ENCODE measurements around the gene PDE4A.
"Not testable (repeated sequence)": the region's sequence is repeated elsewhere in the genome, so short reads cannot be mapped to it uniquely, and the experiment has no call there.

Gene PDE4A

DNA sequence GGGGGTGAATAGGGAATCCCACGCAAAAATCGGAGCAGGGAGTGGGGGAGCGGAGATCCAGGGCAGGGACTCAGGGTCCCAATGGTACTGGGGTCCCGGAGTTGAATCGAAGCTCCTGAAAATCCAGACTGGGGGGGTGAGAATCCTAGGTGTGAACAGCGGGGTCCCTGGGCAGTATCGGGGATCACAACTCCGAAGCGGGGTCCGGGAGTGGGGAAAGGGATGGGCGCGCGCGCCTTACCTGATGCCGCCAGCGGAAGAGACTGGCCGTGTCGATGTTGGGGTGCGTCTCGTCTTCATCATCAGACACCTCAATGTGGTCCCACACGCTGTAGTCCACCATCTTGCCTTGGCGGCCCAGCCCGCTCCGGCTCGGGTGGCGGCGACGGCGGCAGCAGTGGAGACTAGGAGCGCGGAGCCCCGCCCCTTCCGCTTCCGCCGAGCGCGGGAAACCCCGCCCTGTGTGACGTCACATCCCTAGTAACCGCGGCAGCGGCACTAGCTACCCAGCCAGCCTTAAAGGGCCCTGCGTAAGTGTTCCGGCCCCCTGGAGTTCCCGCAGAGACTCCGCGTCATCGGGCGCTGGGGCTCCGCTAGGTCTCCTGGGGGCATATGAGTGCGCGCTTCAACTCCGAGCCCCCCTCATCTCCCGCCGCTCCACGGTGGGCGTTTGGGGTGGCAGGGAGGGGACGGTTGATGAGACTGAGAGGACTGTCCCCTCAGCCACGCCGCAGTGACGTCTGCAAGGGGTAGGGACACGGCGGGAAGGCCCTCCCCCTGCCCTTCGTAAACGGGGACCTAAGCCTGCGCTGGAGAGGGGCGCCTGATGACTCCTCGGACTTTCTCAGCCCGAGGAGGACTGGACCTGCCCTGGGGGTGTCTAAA lies 17.0 kb upstream of the PDE4A start, which contains the start of gene CDC37:
TSS of gene CDC37 (minus strand) at position 406 of the 885 bp plus-strand sequence. CDS start at position 343, 63 bp downstream.
- in situ Hi-C loops (cut with HindIII; ENCODE audit: low sequenced_read_pairs), result no loop called here

DNA sequence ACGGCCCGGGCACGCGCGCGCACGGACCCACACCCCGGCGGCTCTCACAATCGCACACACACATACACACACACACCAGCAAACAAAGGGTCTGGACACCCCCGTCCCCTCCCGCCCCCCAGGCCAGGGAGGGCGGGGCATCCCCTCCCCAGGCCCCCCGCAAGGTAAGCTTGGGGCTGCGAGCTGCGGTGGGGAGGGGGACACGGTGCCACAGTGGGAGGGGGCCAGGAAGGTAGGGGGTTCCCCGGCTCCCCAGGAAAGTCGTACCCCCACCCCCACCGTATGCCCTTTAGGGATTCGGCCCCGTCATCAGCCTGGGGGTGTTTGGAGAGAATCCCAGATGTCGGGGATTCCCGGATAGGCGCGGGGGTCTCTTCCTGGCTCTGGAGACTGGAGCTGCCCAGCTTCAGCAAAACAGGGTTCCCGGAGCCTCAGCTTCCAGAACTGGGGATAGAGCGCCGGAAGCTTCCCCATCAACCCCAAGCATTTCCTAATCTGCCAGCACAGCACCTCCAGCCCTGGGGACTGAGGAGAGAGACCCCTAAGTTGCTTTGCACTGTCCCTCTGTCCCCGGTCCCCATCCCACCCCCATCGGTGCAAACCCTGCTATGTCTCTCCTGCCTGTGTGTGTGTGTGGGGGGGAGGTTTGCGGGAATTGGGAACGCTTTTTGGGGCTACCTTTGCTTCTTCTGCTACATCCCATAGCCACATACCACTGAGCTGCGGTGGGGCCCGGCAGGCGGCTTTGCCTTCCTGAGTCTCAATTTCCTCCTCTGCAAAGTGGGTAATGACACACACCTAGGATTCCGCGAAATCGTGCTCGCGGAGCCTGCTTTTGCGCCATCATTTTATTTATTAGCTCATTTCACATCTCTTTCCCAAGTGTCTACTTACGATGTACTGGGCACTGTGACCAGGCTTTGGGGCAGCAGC lies 15.2 kb upstream of the PDE4A start:
- in situ Hi-C loops (cut with HindIII; ENCODE audit: low sequenced_read_pairs), result no loop called here

DNA sequence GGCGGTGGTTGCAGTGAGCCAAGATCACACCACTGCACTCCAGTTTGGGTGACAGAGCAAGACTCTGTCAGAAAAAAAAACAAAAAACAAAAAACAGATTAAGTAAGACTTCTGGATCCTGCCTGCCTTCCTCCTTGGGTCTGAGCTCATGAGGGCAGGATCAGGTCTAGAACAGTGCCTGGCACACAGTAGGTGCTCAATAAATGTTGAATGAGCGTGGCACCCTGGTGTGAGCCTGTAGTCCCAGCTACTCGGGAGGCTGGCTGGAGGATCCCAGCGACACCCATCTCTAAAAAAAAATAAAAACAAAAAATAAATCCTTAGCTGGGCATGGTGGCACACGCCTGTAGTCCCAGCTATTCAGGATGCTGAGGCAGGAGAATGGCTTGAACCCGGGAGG lies 14.1 kb upstream of the PDE4A start:
- in situ Hi-C loops (cut with HindIII; ENCODE audit: low sequenced_read_pairs), result no loop called here

GRCh38 chr19:10407096-10407495 lies 13.2 kb upstream of the PDE4A start:
- in situ Hi-C loops (cut with HindIII; ENCODE audit: low sequenced_read_pairs), result no loop called here

GRCh38 chr19:10408511-10409283 lies 11.6 kb upstream of the PDE4A start:
- in situ Hi-C loops (cut with HindIII; ENCODE audit: low sequenced_read_pairs), result no loop called here

GRCh38 chr19:10411224-10411623 lies 9.1 kb upstream of the PDE4A start:
- in situ Hi-C loops (cut with HindIII; ENCODE audit: low sequenced_read_pairs), result not testable (repeated sequence)

DNA sequence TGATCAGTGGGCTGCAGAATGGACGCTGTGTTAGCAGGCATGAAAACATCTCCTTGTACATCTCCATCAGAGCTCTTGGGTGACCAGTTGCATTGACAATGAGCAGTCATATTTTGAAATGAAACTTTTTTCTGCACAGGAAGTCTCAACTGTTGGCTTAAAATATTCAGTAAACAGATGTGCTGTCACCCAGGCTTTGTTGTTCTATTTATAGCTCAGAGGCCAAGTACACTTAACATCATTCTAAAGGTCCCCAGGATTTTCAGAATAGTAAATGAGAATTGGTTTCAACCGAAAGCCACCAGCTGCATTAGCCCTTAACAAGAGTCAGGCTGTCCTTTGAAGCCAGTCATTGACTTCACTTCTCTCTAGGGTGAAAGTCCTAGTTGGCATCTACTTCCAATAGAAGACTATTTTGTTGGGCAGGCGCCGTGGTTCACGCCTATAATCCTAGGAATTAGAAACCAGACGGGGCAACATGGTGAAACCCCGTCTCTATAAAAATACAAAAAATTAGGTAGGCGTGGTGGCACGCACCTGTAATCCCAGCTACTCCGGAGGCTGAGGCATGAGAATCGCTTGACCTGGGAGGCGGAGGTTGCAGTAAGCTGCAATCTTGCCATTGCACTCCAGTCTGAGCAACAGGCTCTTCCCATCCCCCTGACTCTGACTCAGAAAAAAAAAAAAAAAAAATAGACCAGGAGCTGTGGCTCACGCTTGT lies 7.9 kb upstream of the PDE4A start:
- in situ Hi-C loops (cut with HindIII; ENCODE audit: low sequenced_read_pairs), result no loop called here

GRCh38 chr19:10416083-10416379 lies 4.3 kb upstream of the PDE4A start:
- in situ Hi-C loops (cut with HindIII; ENCODE audit: low sequenced_read_pairs), result no loop called here

DNA sequence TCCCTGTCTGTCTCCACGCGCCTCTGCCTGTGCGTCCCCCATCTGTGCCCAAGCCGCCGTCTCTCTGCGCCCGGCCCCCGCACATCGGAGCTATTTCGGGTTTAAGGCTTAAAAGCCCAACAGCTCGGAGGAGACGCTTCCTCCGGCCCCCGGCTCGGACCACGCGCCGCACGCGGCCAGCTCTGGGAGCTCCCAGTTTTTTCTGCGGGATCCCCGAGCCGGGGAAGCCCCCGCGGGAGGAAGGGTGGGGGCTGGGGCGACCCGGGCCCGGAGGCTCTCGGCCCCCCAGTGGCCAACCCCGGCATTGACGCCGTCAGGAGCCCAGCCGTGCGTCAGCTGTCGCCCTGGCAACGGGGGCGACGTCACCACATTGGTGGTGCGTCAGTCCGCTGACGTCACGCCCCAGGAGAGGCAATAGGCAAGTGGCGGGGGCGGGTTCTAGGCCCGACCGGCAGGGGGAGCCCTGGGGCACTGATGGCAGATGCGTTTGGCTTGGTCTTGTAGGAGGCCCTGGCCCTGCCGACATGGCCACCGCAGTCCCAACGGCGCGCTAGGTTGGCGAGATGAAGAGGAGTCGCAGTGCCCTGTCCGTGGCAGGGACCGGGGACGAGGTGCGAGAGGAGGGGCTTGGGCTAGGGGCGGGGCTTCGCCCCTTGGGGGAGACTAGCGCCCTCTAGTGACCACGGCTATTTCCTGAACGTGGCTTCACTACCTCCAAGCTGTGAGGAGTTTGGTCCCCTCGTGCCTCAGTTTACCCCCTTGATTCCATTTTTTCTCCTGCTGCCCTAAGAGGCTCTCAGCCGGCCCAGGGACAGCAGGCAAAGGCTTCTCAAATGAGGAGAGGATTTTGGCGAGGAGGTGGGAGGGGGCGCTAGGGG lies 3.7 kb upstream of the PDE4A start:
- in situ Hi-C loops (cut with HindIII; ENCODE audit: low sequenced_read_pairs), result no loop called here

GRCh38 chr19:10417541-10418234 lies 2.6 kb upstream of the PDE4A start:
- in situ Hi-C loops (cut with HindIII; ENCODE audit: low sequenced_read_pairs), result no loop called here

- in situ Hi-C loops (cut with HindIII; ENCODE audit: low sequenced_read_pairs), result no loop called here
These were observed 2.2 kb upstream of the PDE4A start for GRCh38 chr19:10418235-10418484.

DNA sequence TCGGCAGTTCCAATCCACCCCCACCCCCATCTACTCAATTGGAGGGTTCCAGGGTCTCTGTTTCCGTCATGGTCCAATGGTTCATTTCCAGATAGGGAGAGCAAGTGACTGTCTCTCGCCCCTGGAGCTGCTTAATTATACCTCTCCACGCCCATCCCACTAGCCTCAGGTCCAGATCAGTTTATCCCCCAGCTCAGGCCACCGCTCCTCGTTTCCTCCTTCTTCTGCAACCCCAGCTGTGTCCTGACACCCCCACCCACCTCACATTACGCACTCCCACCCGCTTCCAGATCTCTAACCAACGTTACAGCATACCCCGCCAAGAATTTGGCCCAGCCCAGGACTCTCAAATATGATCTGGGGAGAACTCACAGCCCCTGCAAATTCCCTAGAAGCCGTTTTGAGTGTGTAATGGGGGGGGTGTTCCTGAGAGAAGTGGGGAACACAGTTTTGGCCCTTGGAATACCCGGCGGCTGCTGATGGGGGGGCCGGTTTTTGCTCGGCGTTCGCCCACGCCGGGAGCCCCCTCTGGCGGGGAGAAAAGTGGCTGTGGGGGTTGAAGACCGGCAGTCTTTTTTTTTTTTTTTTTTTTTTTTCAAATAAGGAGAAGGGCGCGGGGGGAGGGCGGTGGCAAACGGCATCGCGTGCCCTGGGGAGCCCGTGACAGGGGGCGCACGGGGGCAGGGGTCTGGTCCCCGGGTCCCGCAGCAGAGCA lies 1.7 kb upstream of the PDE4A start:
- in situ Hi-C loops (cut with HindIII; ENCODE audit: low sequenced_read_pairs), result no loop called here

DNA sequence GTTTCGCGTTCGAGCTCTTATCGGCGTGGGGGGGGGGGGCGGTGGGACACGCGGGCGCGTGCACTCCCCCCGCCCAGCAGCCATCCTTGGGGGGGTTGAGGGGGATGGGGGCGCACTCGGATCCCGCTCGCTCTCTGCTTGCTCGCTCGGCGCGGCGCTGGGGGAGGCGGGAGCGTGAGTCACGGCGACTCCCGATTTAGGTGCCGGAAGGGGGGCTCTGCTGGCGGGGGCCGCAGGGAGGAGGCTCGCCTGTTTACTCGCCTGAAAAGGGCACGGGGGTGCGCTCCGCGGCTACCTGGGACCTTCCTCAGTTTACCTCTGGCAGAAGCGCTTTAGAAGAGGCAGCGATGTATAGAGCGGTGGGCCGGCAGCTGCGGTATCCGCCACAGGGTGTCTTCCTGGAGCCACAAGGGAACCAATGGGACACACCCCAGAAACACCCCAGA lies 1.1 kb upstream of the PDE4A start:
- in situ Hi-C loops (cut with HindIII; ENCODE audit: low sequenced_read_pairs), result no loop called here

DNA sequence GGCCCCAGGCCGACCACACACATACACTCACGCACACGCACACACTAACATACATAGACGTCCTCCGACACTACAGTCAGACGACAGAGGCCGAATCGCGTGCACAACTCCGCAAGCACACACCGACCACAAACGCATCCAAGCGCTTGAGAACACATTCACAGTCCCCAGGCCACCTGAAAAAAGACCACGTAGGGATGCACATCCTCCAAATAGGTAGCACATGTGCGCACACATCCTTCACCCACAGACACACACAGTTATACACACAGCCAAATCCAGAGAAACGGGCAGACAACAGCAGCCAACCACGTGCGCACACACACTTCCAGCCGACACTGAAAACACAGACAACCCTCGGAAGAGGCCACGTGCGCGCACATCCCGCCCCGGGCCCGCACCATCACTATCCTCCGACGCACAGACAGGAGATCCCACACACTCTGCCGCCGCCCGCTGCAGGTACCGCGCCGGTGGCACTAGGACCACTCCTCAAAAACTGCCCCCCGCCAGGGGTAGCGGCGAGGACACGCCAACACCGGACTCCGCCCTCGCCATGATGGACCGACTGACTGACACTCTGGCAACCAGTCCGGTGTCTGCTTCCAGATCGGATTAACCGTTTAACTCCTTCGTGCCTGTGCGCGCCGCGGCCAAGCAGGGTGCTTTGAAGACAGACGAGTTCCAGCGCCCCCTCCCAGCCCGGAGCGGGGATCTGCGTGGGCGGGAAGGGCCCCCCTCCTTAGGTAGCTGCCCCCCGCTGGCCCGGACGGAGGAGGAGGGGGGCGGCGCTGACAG lies 493 bp upstream of the PDE4A start:
- in situ Hi-C loops (cut with HindIII; ENCODE audit: low sequenced_read_pairs), result no loop called here

GRCh38 chr19:10421240-10422045 lies 1.1 kb downstream of the PDE4A start:
- in situ Hi-C loops (cut with HindIII; ENCODE audit: low sequenced_read_pairs), result no loop called here

- in situ Hi-C loops (cut with HindIII; ENCODE audit: low sequenced_read_pairs), result no loop called here
These were observed 1.7 kb downstream of the PDE4A start for GRCh38 chr19:10422046-10422461.

DNA sequence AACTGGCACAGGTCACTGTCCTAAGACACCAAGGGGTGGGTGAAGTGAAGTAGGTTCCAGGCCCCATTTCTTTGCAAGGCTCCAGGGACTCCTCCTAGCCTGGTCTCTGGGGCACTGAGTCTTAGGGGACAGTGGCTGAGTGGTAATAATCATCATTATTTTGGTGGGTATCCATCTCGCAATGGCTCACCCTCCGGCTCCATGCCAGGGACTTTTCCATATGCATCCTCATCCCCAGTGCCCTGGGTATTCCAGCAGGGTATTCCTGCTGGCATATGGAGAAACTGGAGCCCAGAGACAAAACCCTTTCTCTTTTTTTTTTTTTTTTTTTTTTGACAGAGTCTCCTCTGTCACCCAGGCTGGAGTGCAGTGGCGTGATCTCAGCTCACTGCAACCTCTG lies 2.5 kb downstream of the PDE4A start:
- in situ Hi-C loops (cut with HindIII; ENCODE audit: low sequenced_read_pairs), result no loop called here
